GM20431 (cell line): ENCODE data around the gene GCNT2.
"Not testable (repeated sequence)": the region's sequence is repeated elsewhere in the genome, so short reads cannot be mapped to it uniquely, and the experiment has no call there.

Source experiments
- in situ Hi-C: fragments of 300-500 bp; cut with MseI, MboI; formaldehyde crosslinking; loops from one replicate; pipeline ENCODE4 v1.15.0; 2020; ENCODE audit warnings: low sequenced_read_pairs; ENCODE audit not compliant: unreplicated experiment

Gene GCNT2

GRCh38 chr6:10591422-10592160 is 70.4 kb downstream of the GCNT2 start:
- in situ Hi-C loops, result no loop called here

GRCh38 chr6:10595731-10596664 is 74.8 kb downstream of the GCNT2 start:
- in situ Hi-C loops, result no loop called here

GRCh38 chr6:10597499-10598001 is 76.4 kb downstream of the GCNT2 start:
- in situ Hi-C loops, result no loop called here

GRCh38 chr6:10598084-10598960 is 77.2 kb downstream of the GCNT2 start:
- in situ Hi-C loops, result no loop called here

- in situ Hi-C loops, result no loop called here
Observed at GRCh38 chr6:10599046-10599445, 77.9 kb downstream of the GCNT2 start.

- in situ Hi-C loops, result not testable (repeated sequence)
Observed at GRCh38 chr6:10600681-10601080, 79.5 kb downstream of the GCNT2 start.

GRCh38 chr6:10603219-10603618 is 82.1 kb downstream of the GCNT2 start:
- in situ Hi-C loops, result no loop called here

GRCh38 chr6:10609038-10609437 is 87.9 kb downstream of the GCNT2 start:
- in situ Hi-C loops, result no loop called here

GRCh38 chr6:10610289-10610688 is 89.1 kb downstream of the GCNT2 start:
- in situ Hi-C loops, result no loop called here

- in situ Hi-C loops, result no loop called here
Observed at GRCh38 chr6:10612161-10612560, 91.0 kb downstream of the GCNT2 start.

- in situ Hi-C loops, result no loop called here
Observed at GRCh38 chr6:10613077-10613476, 91.9 kb downstream of the GCNT2 start.

- in situ Hi-C loops, result no loop called here
Observed at GRCh38 chr6:10613723-10614122, 92.6 kb downstream of the GCNT2 start.

- in situ Hi-C loops, result no loop called here
Observed at GRCh38 chr6:10615675-10616074, 94.5 kb downstream of the GCNT2 start.

GRCh38 chr6:10616266-10616665 is 95.1 kb downstream of the GCNT2 start:
- in situ Hi-C loops, result not testable (repeated sequence)

GRCh38 chr6:10617008-10617696 is 96.0 kb downstream of the GCNT2 start:
- in situ Hi-C loops, result no loop called here

GRCh38 chr6:10618409-10618808 is 97.3 kb downstream of the GCNT2 start:
- in situ Hi-C loops, result no loop called here

GRCh38 chr6:10621213-10621612 is 100.1 kb downstream of the GCNT2 start:
- in situ Hi-C loops, result no loop called here

- in situ Hi-C loops, result no loop called here
Observed at GRCh38 chr6:10621847-10622246, 100.7 kb downstream of the GCNT2 start.

- in situ Hi-C loops, result no loop called here
Observed at GRCh38 chr6:10624836-10625235, 103.7 kb downstream of the GCNT2 start.
